Measurements from ENCODE around the gene PRDM8.

PRDM8 gene

DNA sequence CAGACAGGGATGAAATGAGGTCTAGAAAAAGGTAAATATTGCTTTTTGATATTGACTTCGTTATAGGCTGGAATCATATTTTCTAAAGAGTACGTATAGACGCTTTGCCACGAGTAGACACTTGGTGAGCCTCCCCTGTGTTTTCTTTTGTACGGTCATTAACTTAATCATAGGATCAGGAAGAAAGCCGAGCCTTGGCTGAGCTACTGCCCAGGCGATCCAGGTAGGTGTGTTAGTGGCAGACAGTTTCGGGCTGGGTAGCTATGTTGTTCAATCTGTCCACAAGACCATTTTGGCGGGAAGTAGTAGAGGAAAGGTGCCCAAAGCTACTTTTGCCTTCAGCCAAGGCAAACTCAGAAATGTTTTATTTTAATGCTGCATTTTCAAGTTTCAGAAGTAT is 8.8 kb downstream of the PRDM8 start:
- Mint-ChIP-seq H3K27ac (no peak overlapping the region), H3K9me3 (peaks cover 12% of the 10 kb centered on the region), H3K27me3 (ENCODE audit: low read depth, poor library complexity) (peaks cover 98% of the 10 kb centered on the region), H3K36me3 (ENCODE audit: low read depth) (no peaks in the 10 kb centered on the region), H3K4me3 (no peak overlapping the region), H3K4me1 (peaks cover 21% of the 10 kb centered on the region)
- TF ChIP-seq, protein P1, sequence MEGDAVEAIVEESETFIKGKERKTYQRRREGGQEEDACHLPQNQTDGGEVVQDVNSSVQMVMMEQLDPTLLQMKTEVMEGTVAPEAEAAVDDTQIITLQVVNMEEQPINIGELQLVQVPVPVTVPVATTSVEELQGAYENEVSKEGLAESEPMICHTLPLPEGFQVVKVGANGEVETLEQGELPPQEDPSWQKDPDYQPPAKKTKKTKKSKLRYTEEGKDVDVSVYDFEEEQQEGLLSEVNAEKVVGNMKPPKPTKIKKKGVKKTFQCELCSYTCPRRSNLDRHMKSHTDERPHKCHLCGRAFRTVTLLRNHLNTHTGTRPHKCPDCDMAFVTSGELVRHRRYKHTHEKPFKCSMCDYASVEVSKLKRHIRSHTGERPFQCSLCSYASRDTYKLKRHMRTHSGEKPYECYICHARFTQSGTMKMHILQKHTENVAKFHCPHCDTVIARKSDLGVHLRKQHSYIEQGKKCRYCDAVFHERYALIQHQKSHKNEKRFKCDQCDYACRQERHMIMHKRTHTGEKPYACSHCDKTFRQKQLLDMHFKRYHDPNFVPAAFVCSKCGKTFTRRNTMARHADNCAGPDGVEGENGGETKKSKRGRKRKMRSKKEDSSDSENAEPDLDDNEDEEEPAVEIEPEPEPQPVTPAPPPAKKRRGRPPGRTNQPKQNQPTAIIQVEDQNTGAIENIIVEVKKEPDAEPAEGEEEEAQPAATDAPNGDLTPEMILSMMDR (IDR thresholded peaks at IDR 0.05): no peak
- DNase-seq: no peak

- Mint-ChIP-seq H3K27ac (no peak overlapping the region), H3K4me1 (peaks cover 15% of the 10 kb centered on the region), H3K9me3 (peaks cover 12% of the 10 kb centered on the region), H3K27me3 (ENCODE audit: low read depth, poor library complexity) (peaks cover 98% of the 10 kb centered on the region), H3K4me3 (peak overlapping the region; percentile 62), H3K36me3 (ENCODE audit: low read depth) (no peaks in the 10 kb centered on the region)
- no peak for DNase-seq
- TF ChIP-seq, protein P1 (IDR thresholded peaks at IDR 0.05): no peak
Observed at GRCh38 chr4:80206521-80207171, 9.3 kb downstream of the PRDM8 start.

GRCh38 chr4:80207172-80207583 is 9.9 kb downstream of the PRDM8 start:
- H3K27me3 Mint-ChIP-seq (ENCODE audit: low read depth, poor library complexity): peaks cover 97% of the 10 kb centered on the region
- no peaks in the 10 kb centered on the region for H3K36me3 Mint-ChIP-seq (ENCODE audit: low read depth)
- peaks cover 13% of the 10 kb centered on the region for H3K4me1 Mint-ChIP-seq
- TF ChIP-seq, protein P1 (IDR thresholded peaks at IDR 0.05): no peak
- H3K27ac Mint-ChIP-seq: no peak overlapping the region
- peak overlapping the region; percentile 62 for H3K4me3 Mint-ChIP-seq
- peaks cover 12% of the 10 kb centered on the region for H3K9me3 Mint-ChIP-seq
- peak; percentile 43 for DNase-seq

DNA sequence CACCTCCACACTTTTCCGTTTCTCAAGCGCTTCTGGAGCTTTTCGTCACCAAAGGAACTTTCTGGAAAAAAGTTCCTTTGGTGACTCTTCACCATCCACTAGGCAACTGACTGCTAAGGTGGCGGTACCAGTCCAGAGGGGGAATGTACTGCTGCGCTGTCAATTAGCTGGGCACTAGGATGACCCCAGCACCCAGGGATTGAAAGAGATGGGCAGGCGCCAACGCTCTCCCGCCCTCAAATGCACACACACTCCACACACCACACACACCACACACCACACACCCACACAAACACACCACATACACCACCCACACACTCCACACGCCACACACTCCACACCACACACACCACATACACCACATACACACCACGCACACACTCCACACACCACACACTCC is 10.4 kb downstream of the PRDM8 start:
- H3K9me3 Mint-ChIP-seq: peaks cover 12% of the 10 kb centered on the region
- no peak for DNase-seq
- TF ChIP-seq, protein P1 (IDR thresholded peaks at IDR 0.05): no peak
- no peak overlapping the region for H3K27ac Mint-ChIP-seq
- peaks cover 98% of the 10 kb centered on the region for H3K27me3 Mint-ChIP-seq (ENCODE audit: low read depth, poor library complexity)
- peaks cover 13% of the 10 kb centered on the region for H3K4me1 Mint-ChIP-seq
- H3K4me3 Mint-ChIP-seq: peak overlapping the region; percentile 62
- no peaks in the 10 kb centered on the region for H3K36me3 Mint-ChIP-seq (ENCODE audit: low read depth)

- Mint-ChIP-seq H3K9me3 (peaks cover 12% of the 10 kb centered on the region), H3K27me3 (ENCODE audit: low read depth, poor library complexity) (peaks cover 96% of the 10 kb centered on the region), H3K27ac (no peak overlapping the region), H3K4me1 (peaks cover 13% of the 10 kb centered on the region), H3K4me3 (no peak overlapping the region), H3K36me3 (ENCODE audit: low read depth) (no peaks in the 10 kb centered on the region)
- TF ChIP-seq, protein P1 (IDR thresholded peaks at IDR 0.05): no peak
- DNase-seq: no peak
Observed at GRCh38 chr4:80208610-80209339, 11.5 kb downstream of the PRDM8 start.

Data from nephron progenitor cell (in vitro differentiated cells).